ENCODE data around the gene PPP1R26. TPM values are rescaled to one million over a fixed set of nuclear protein-coding genes. Genes with fewer than 3 reads are reported as not detected.

PPP1R26 gene
- total RNA-seq, 1 donor from 2014 or later: 25.5 TPM

GRCh38 chr9:135494791-135495559 lies 15.4 kb downstream of the PPP1R26 start:
- Histone ChIP-seq H3K9me3 (no peaks in the 10 kb centered on the region), H3K27ac (no peak overlapping the region), H3K36me3 (no peaks in the 10 kb centered on the region), H3K4me1 (peaks cover 3 to 4% of the 10 kb centered on the region in 2 donors), H3K27me3 (no peaks in the 10 kb centered on the region), H3K4me3 (no peak overlapping the region)
- intact Hi-C loops (cut with DNase I): loop anchor here (5.0 kb wide), 1 partner anchor 407 kb away; no protein-coding TSS in a partner anchor
- TF ChIP-seq, protein P1, sequence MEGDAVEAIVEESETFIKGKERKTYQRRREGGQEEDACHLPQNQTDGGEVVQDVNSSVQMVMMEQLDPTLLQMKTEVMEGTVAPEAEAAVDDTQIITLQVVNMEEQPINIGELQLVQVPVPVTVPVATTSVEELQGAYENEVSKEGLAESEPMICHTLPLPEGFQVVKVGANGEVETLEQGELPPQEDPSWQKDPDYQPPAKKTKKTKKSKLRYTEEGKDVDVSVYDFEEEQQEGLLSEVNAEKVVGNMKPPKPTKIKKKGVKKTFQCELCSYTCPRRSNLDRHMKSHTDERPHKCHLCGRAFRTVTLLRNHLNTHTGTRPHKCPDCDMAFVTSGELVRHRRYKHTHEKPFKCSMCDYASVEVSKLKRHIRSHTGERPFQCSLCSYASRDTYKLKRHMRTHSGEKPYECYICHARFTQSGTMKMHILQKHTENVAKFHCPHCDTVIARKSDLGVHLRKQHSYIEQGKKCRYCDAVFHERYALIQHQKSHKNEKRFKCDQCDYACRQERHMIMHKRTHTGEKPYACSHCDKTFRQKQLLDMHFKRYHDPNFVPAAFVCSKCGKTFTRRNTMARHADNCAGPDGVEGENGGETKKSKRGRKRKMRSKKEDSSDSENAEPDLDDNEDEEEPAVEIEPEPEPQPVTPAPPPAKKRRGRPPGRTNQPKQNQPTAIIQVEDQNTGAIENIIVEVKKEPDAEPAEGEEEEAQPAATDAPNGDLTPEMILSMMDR (IDR thresholded peaks at IDR 0.05): no peak
- no peak for DNase-seq (ENCODE audit: low spot score in 2 of 2)

DNA sequence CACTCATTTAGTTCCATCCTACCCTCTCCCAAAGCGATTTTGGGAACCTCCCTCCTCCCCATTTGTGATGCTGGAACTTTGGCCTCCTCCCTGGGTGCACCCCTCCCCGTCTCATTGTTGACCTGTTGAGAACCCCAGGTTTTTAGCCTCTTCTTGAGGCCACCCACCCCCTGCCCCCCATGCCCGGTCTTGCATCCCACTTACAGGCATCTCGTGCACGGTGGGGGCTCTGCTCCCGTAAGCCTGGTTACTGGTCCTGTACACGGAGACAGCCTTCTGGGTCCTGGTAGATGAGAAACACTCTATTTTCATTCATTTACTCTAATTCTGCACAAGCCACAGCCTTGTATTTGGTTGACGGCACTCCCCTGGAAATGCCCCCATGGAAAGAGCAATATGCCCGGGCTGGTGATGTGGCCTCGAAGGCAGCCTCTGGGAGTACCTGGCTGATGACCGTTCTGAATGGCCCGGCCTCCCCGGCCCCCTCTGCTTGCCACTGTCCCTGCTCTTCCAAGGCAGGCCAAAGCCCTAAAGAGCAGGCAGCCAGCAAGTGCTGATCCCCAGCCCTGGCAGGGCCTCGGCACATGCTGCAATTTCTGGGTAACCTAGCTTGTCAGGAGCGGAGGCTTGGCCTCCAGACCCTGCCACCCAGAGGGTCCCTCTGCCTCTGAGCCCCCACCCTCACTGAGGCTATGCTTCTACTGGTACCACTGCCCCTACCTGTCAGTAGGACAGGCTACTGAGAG lies 19.0 kb downstream of the PPP1R26 start:
- TF ChIP-seq, protein P1 (IDR thresholded peaks at IDR 0.05): no peak
- DNase-seq (ENCODE audit: low spot score in 2 of 2): no peak
- H3K36me3 ChIP-seq: peaks cover 9 to 16% of the 10 kb centered on the region in 2 donors
- no peaks in the 10 kb centered on the region for H3K27me3 ChIP-seq
- no peak overlapping the region for H3K27ac ChIP-seq
- intact Hi-C loops (cut with DNase I): loop anchor here (5.0 kb wide), 1 partner anchor 404 kb away; no protein-coding TSS in a partner anchor
- peaks cover 12 to 17% of the 10 kb centered on the region in 2 donors for H3K4me1 ChIP-seq
- no peaks in the 10 kb centered on the region for H3K9me3 ChIP-seq
- H3K4me3 ChIP-seq: peak overlapping the region in 1 of 2 donors; percentile 75

DNA sequence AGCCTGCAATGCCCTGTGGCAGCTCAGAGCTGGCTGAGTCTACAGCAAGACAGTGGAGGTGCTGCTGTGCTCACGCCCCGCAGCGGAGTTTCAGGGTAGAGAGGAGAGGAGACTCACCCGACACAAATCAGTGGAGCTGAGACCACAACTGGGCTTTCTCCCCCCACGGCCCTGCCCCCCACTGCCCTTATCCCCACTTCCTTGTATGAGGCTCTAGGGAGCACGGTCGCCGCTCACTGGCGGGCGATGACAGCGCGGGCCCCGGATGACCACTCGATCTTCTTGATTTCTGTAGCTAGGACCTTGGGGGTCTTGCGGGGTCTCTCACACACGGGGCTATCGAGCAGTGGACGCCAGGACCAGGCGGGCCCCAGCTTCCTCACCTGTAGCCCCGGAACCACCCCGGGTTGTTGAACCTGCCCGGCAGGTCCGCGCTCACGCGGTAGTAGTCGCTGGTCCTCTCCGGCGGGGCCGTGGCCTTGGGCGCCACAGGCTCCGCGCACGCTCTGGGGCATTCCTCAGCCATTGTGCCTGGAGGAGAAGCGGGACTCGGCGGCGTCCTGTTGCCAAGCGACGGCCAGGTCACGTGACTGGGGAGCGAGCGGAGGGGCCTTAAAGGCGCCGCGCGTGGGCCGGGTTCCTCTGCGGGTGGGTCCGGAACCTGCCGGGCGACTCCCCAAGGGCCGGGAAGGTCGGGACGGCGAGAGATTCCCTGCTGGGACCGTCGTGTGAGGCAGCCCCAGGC lies 19.9 kb downstream of the PPP1R26 start:
- Histone ChIP-seq H3K9me3 (no peaks in the 10 kb centered on the region), H3K36me3 (peaks cover 19 to 25% of the 10 kb centered on the region in 2 donors), H3K4me1 (peaks cover 12 to 17% of the 10 kb centered on the region in 2 donors), H3K4me3 (peak overlapping the region; percentile 73 to 75), H3K27me3 (no peaks in the 10 kb centered on the region), H3K27ac (peak overlapping the region; percentile 69 to 75)
- intact Hi-C loops (cut with DNase I): loop anchor here (1.0 to 5.0 kb wide), 2 partner anchors 20 to 403 kb away; partner anchors contain the start of gene PPP1R26
- peak; percentile 76 to 95 for DNase-seq (ENCODE audit: low spot score in 2 of 2)
- TF ChIP-seq, protein P1 (IDR thresholded peaks at IDR 0.05): no peak

- TF ChIP-seq, protein P1 (IDR thresholded peaks at IDR 0.05): no peak
- no peaks in the 10 kb centered on the region for H3K27me3 ChIP-seq
- intact Hi-C loops (cut with DNase I): loop anchor here (1.0 kb wide), 1 partner anchor 21 kb away; the partner anchor contains the start of gene PPP1R26
- H3K36me3 ChIP-seq: peaks cover 23 to 29% of the 10 kb centered on the region in 2 donors
- no peaks in the 10 kb centered on the region for H3K9me3 ChIP-seq
- DNase-seq (ENCODE audit: low spot score in 2 of 2): no peak
- H3K4me1 ChIP-seq: peaks cover 12 to 17% of the 10 kb centered on the region in 2 donors
- H3K4me3 ChIP-seq: peak overlapping the region; percentile 73 to 75
- peak overlapping the region; percentile 69 to 75 for H3K27ac ChIP-seq
Observed at GRCh38 chr9:135500071-135500524, 20.5 kb downstream of the PPP1R26 start.
